Left hindlimb (tissue), 1 donor: ENCODE results near the gene LRIG2.

Experiments
- DNase-seq: peaks from one replicate; pipeline ENCODE4 v3.0.0-alpha.2; 2018

Gene LRIG2

GRCh38 chr1:113178522-113178921 is 105.5 kb downstream of the LRIG2 start:
- DNase-seq = no peak
